GM12874 (cell line): Measurements from ENCODE around the gene ARHGAP27.

ENCODE experiments used
- CTCF ChIP-seq: IDR thresholded peaks from 2 replicates; pipeline ENCODE4 v1.5.1; 2011; ENCODE audit warnings: low read depth, mild to moderate bottlenecking, control low read depth, low read length, moderate library complexity; ENCODE audit not compliant: insufficient read depth

ARHGAP27 gene

GRCh38 chr17:45380991-45381390 lies 51.7 kb downstream of the ARHGAP27 start:
- TF ChIP-seq CTCF, result no peak

- no peak for TF ChIP-seq CTCF
These were observed 52.5 kb downstream of the ARHGAP27 start for GRCh38 chr17:45380046-45380765.

DNA sequence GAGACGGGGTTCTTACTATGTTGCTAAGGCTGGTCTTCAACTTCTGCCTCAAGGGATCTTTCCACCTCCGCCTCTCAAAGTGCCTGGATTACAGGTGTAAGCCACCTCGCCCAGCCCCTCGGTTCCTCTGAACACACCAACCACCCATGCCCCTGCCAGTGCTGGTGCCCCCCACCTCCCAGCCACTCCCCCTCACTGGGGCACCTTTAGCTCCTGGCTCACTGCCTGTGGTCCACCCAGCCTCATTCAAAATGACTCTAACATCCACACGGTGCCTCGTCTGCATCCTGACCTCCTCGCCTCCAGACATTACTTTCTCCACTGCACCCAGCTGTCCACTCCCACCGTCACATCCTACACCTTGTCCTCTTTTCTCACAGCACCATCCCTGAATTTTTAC lies 55.3 kb downstream of the ARHGAP27 start:
- no peak for TF ChIP-seq CTCF

- TF ChIP-seq CTCF, result no peak
These were observed 56.3 kb downstream of the ARHGAP27 start for GRCh38 chr17:45376171-45377005.

GRCh38 chr17:45374501-45374900 lies 58.2 kb downstream of the ARHGAP27 start:
- no peak for TF ChIP-seq CTCF

- no peak for TF ChIP-seq CTCF
These were observed 60.3 kb downstream of the ARHGAP27 start for GRCh38 chr17:45372325-45372869.
